Prostate gland (tissue), 2 donors: ENCODE data around the gene CACNA1B. TPM values are rescaled to one million over a fixed set of nuclear protein-coding genes. Genes with fewer than 3 reads are reported as not detected.

ENCODE experiments used
- DNase-seq: peaks from one replicate; pipeline ENCODE4 v3.0.0-alpha.2; 2019; ENCODE audit warnings: low spot score
- H3K27ac ChIP-seq, 2 donors: fragments of 200-600 bp; sonication (generic); 2 replicates each; pipeline ENCODE4 v1.5.1; 2017 to 2019
- H3K27me3 ChIP-seq: fragments of 200-600 bp; sonication (generic); replicated peaks from 2 replicates; pipeline ENCODE4 v1.5.1; 2019; ENCODE audit not compliant: insufficient read depth
- H3K36me3 ChIP-seq, 2 donors: fragments of 200-600 bp; sonication (generic); 1 replicate in 1 of 2; 2 replicates in 1 of 2; pipeline versions ENCODE4 v1.5.1 to v1.8.1; 2017 to 2019
- H3K4me1 ChIP-seq: fragments of 200-600 bp; sonication (generic); replicated peaks from 2 replicates; pipeline ENCODE4 v1.5.1; 2019
- H3K4me3 ChIP-seq, 2 donors: fragments of 200-600 bp; sonication (generic); 2 replicates each; pipeline ENCODE4 v1.5.1; 2017 to 2019
- H3K9me3 ChIP-seq: fragments of 200-600 bp; sonication (generic); 2 replicates; pipeline ENCODE4 v1.5.1; 2017
- POLR2A ChIP-seq: fragments of 450-650 bp; IDR thresholded peaks from one replicate; pipeline ENCODE4 v1.6.1; 2016; ENCODE audit warnings: antibody characterized with exemption, mild to moderate bottlenecking
- POLR2AphosphoS5 ChIP-seq: sonication (generic); formaldehyde crosslinking; IDR thresholded peaks from one replicate; pipeline ENCODE4 v1.6.1; 2017; ENCODE audit warnings: antibody characterized with exemption
- WGBS: methylation state at CpG from one replicate; pipeline ENCODE4 v1.1.5; 2018; 5-methylcytosine and 5-hydroxymethylcytosine counted together
- intact Hi-C: fragments of 100-400 bp; cut with DNase I; formaldehyde crosslinking; loops from one replicate; pipeline ENCODE4 v1.14.2; 2022
- total RNA-seq, 2 donors: library from RNA; depleted of rRNA; stranded (reverse); fragments of >200 nt; gene quantifications; one replicate each; pipeline ENCODE4 v1.1.0, GENCODE V29; 2016
- TF ChIP-seq, protein P1 (sequence below), 4 experiments: fragments of 200-600 bp in 2 of 4; fragments of 450-650 bp in 2 of 4; sonication (generic) in 2 of 4; IDR thresholded peaks; 1 replicate in 3 of 4; 2 replicates in 1 of 4; pipeline ENCODE4 v1.5.1; 2016 to 2019; ENCODE audit warnings: antibody characterized with exemption in 4 of 4, mild to moderate bottlenecking in 2 of 4, moderate library complexity in 2 of 4

CACNA1B gene
- total RNA-seq, 2 donors from 2014 or later = 0.36 to 6.0 TPM

GRCh38 chr9:137866226-137867141, 11.1 kb upstream of the CACNA1B start:
- no peak overlapping the region for H3K4me3 ChIP-seq
- H3K36me3 ChIP-seq = no peaks in the 10 kb centered on the region
- intact Hi-C loops = no loop called here
- DNase-seq = no peak
- H3K4me1 ChIP-seq = no peaks in the 10 kb centered on the region
- 47% methylated on average over 21 of the region's 21 CpGs for WGBS
- H3K27ac ChIP-seq = no peak overlapping the region
- TF ChIP-seq, protein P1, sequence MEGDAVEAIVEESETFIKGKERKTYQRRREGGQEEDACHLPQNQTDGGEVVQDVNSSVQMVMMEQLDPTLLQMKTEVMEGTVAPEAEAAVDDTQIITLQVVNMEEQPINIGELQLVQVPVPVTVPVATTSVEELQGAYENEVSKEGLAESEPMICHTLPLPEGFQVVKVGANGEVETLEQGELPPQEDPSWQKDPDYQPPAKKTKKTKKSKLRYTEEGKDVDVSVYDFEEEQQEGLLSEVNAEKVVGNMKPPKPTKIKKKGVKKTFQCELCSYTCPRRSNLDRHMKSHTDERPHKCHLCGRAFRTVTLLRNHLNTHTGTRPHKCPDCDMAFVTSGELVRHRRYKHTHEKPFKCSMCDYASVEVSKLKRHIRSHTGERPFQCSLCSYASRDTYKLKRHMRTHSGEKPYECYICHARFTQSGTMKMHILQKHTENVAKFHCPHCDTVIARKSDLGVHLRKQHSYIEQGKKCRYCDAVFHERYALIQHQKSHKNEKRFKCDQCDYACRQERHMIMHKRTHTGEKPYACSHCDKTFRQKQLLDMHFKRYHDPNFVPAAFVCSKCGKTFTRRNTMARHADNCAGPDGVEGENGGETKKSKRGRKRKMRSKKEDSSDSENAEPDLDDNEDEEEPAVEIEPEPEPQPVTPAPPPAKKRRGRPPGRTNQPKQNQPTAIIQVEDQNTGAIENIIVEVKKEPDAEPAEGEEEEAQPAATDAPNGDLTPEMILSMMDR (IDR thresholded peaks at IDR 0.05) = no peak
- no peaks in the 10 kb centered on the region for H3K9me3 ChIP-seq
- H3K27me3 ChIP-seq = no peaks in the 10 kb centered on the region

DNA sequence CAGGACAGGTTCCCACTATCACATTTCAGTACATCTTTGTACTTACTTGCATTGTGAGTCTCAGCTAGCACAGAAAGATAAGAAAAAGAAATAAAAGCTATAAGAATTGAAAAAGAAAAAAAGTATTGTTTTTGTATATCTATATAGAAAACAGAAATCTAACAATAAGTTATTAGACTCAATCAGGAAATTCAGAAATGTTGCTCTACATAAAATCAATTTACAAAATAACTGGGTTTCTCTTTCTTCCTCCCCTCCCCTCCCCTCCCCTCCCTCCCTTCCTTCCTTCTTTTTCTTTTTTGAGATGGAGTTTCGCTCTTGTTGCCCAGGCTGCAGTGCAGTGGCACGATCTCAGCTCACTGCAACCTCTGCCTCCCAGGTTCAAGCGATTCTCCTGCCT, 7.2 kb upstream of the CACNA1B start:
- WGBS = 76% methylated on average over 3 of the region's 3 CpGs
- TF ChIP-seq, protein P1 (IDR thresholded peaks at IDR 0.05) = no peak
- TF ChIP-seq POLR2AphosphoS5 (no peak), POLR2A (no peak)
- Histone ChIP-seq H3K27ac (no peak overlapping the region), H3K4me3 (no peak overlapping the region), H3K27me3 (no peaks in the 10 kb centered on the region), H3K4me1 (no peaks in the 10 kb centered on the region), H3K36me3 (no peaks in the 10 kb centered on the region), H3K9me3 (no peaks in the 10 kb centered on the region)
- DNase-seq = no peak
- intact Hi-C loops = no loop called here

DNA sequence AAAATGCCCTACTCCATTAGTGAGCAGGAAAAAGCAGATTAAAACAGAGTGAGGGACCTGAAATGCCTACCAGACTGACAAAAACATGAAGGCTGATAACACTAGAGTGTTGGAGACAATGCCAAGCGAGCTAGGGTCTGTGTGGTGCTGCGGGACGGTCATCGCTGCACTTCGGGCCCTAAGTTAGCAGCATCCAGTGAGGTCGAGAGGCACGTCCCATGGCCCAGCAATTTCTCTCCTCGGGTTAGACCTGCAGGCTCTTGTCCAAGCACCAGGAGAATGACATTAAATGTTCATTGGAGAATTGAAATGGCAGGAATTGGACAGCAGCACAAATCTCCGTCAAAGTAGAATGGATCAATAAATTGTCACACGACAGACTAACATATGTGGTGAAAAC, 5.3 kb upstream of the CACNA1B start:
- no peak for DNase-seq
- Histone ChIP-seq H3K4me1 (no peaks in the 10 kb centered on the region), H3K36me3 (no peaks in the 10 kb centered on the region), H3K9me3 (no peaks in the 10 kb centered on the region), H3K4me3 (no peak overlapping the region), H3K27me3 (peaks cover 5% of the 10 kb centered on the region), H3K27ac (no peak overlapping the region)
- TF ChIP-seq POLR2A = no peak
- TF ChIP-seq, protein P1 (IDR thresholded peaks at IDR 0.05) = no peak
- no peak for TF ChIP-seq POLR2AphosphoS5
- 86% methylated on average over 10 of the region's 10 CpGs for WGBS
- intact Hi-C loops = no loop called here

- no peaks in the 10 kb centered on the region for H3K9me3 ChIP-seq
- H3K36me3 ChIP-seq = no peaks in the 10 kb centered on the region
- peaks cover 5% of the 10 kb centered on the region for H3K27me3 ChIP-seq
- DNase-seq = no peak
- no peaks in the 10 kb centered on the region for H3K4me1 ChIP-seq
- TF ChIP-seq, protein P1 (IDR thresholded peaks at IDR 0.05) = no peak
- TF ChIP-seq POLR2A (no peak), POLR2AphosphoS5 (no peak)
- no peak overlapping the region for H3K27ac ChIP-seq
- intact Hi-C loops = no loop called here
- WGBS = 80% methylated on average over 8 of the region's 8 CpGs
- H3K4me3 ChIP-seq = no peak overlapping the region
Measured at GRCh38 chr9:137873408-137873807, 4.2 kb upstream of the CACNA1B start.

- Histone ChIP-seq H3K9me3 (no peaks in the 10 kb centered on the region), H3K36me3 (no peaks in the 10 kb centered on the region), H3K27ac (no peak overlapping the region), H3K4me1 (no peaks in the 10 kb centered on the region), H3K4me3 (no peak overlapping the region), H3K27me3 (peaks cover 5% of the 10 kb centered on the region)
- intact Hi-C loops = no loop called here
- TF ChIP-seq POLR2AphosphoS5 (no peak), POLR2A (no peak)
- TF ChIP-seq, protein P1 (IDR thresholded peaks at IDR 0.05) = no peak
- WGBS = 81% methylated on average over 9 of the region's 9 CpGs
- no peak for DNase-seq
Measured at GRCh38 chr9:137873858-137874362, 3.7 kb upstream of the CACNA1B start.
